VCaP (cell line): ENCODE measurements around the gene ZNF213.

Source experiments
- H3K27ac ChIP-seq: fragments of 450-650 bp; 2 replicates; pipeline ENCODE4 v1.5.1; 2017
- CTCF ChIP-seq: fragments of 450-650 bp; conservative IDR thresholded peaks from 2 replicates; pipeline ENCODE4 v1.5.1; 2017; ENCODE audit warnings: mild to moderate bottlenecking, moderate library complexity

The ZNF213 gene

GRCh38 chr16:3143598-3144320, 8.9 kb downstream of the ZNF213 start:
- H3K27ac ChIP-seq, result no peak overlapping the region
- TF ChIP-seq CTCF, result no peak

- no peak for TF ChIP-seq CTCF
- H3K27ac ChIP-seq, result no peak overlapping the region
Observed at GRCh38 chr16:3144321-3144983, 9.6 kb downstream of the ZNF213 start.

- no peak overlapping the region for H3K27ac ChIP-seq
Observed at GRCh38 chr16:3145151-3145550, 10.3 kb downstream of the ZNF213 start.

GRCh38 chr16:3145660-3146059, 10.8 kb downstream of the ZNF213 start:
- TF ChIP-seq CTCF, result no peak
- no peak overlapping the region for H3K27ac ChIP-seq

More at GRCh38 chr16:3145151-3145550, 10.3 kb downstream of the ZNF213 start:
- TF ChIP-seq CTCF, result no peak

GRCh38 chr16:3147046-3147756, 12.4 kb downstream of the ZNF213 start:
- H3K27ac ChIP-seq, result no peak overlapping the region
- TF ChIP-seq CTCF, result no peak

GRCh38 chr16:3147757-3148104, 12.9 kb downstream of the ZNF213 start:
- no peak overlapping the region for H3K27ac ChIP-seq
- no peak for TF ChIP-seq CTCF
